ENCODE measurements around the gene LRCH2. TPM values are rescaled to one million over a fixed set of nuclear protein-coding genes. Genes with fewer than 3 reads are reported as not detected.

LRCH2 gene
- total RNA-seq, 1 experiment from 2014 or later: 6.6 TPM

DNA sequence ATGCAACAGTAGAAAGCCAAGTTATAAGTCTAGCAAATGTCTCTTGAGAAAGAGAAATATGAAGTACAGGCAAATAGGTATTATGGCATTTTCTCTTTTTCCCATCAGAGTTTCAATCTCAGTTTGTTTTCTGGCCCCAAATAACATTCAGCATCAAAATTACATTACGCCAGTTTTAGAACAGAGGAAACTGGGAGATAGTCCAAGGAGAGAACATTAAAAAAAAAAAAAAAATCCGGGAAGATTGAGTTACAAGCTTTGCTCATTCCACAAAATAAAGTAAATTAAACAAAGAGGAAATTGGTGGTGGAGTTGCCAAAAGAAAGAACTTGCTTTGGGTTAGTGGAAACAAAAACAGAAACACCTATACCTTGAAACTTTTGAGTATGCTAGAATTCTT, 166.1 kb downstream of the LRCH2 start:
- H3K9me3 ChIP-seq (ENCODE audit: control insufficient read depth, low read depth, low read length): no peaks in the 10 kb centered on the region
- Mint-ChIP-seq H3K4me1 (0 out of 4 replicates have a peak, but pooled peaks cover 0 to 3% of the 10 kb centered on the region in 2 experiments), H3K9me3 (peaks cover 0 to 5% of the 10 kb centered on the region in 2 experiments; a peak in 1 of 5 replicates), H3K27ac (no peak overlapping the region), H3K4me3 (no peak overlapping the region), H3K27me3 (ENCODE audit: low read depth) (peaks cover 14% of the 10 kb centered on the region), H3K36me3 (ENCODE audit: insufficient read depth in 1 of 3, low read depth in 3 of 3) (no peaks in the 10 kb centered on the region)
- H3K18ac ChIP-seq (ENCODE audit: insufficient read length, low read depth, low read length): no peak overlapping the region
- H2BK120ac ChIP-seq (ENCODE audit: low read depth, low read length, poor library complexity, severe bottlenecking): no peak overlapping the region
- H3K56ac ChIP-seq (ENCODE audit: insufficient read length, low read depth, low read length): no peak overlapping the region
- no peaks in the 10 kb centered on the region for H3K23me2 ChIP-seq (ENCODE audit: insufficient read length, low read depth, low read length, poor library complexity, severe bottlenecking)
- H3K4me2 ChIP-seq (ENCODE audit: insufficient read depth, insufficient read length, low read length): no peak overlapping the region
- no peak overlapping the region for H2BK5ac ChIP-seq (ENCODE audit: insufficient read length, low read length)
- no peaks in the 10 kb centered on the region for H3K79me1 ChIP-seq (ENCODE audit: insufficient read depth, low read depth, low read length, poor library complexity, severe bottlenecking)
- TF ChIP-seq, protein P1, sequence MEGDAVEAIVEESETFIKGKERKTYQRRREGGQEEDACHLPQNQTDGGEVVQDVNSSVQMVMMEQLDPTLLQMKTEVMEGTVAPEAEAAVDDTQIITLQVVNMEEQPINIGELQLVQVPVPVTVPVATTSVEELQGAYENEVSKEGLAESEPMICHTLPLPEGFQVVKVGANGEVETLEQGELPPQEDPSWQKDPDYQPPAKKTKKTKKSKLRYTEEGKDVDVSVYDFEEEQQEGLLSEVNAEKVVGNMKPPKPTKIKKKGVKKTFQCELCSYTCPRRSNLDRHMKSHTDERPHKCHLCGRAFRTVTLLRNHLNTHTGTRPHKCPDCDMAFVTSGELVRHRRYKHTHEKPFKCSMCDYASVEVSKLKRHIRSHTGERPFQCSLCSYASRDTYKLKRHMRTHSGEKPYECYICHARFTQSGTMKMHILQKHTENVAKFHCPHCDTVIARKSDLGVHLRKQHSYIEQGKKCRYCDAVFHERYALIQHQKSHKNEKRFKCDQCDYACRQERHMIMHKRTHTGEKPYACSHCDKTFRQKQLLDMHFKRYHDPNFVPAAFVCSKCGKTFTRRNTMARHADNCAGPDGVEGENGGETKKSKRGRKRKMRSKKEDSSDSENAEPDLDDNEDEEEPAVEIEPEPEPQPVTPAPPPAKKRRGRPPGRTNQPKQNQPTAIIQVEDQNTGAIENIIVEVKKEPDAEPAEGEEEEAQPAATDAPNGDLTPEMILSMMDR (conservative IDR thresholded peaks at IDR 0.05): no peak
- H3K27me3 ChIP-seq (ENCODE audit: insufficient read depth, low read length): no peaks in the 10 kb centered on the region
- no peak overlapping the region for H2BK20ac ChIP-seq (ENCODE audit: low read depth, low read length, poor library complexity, severe bottlenecking)
- H3K23ac ChIP-seq (ENCODE audit: insufficient read length, low read depth, low read length): no peak overlapping the region
- H2AK5ac ChIP-seq (ENCODE audit: insufficient read length, low read length): no peak overlapping the region
- H3K4me1 ChIP-seq (ENCODE audit: insufficient read depth, low read length): no peaks in the 10 kb centered on the region
- H3K9ac ChIP-seq (ENCODE audit: extremely low read depth, insufficient read length, low read length): no peak overlapping the region
- H2BK15ac ChIP-seq (ENCODE audit: low read depth, low read length): no peak overlapping the region
- H4K5ac ChIP-seq (ENCODE audit: insufficient read length, low read depth, low read length): no peak overlapping the region
- H3K79me2 ChIP-seq (ENCODE audit: insufficient read depth, low read length): no peaks in the 10 kb centered on the region
- no peak overlapping the region for H2AFZ ChIP-seq (ENCODE audit: low read length)
- H3T11ph ChIP-seq (ENCODE audit: low read length): no peak overlapping the region
- H4K8ac ChIP-seq (replicated peaks; ENCODE audit: insufficient read length, low read depth, low read length): no peak overlapping the region
- no CpG with 5 or more reads among the region's 2 CpGs for whole genome bisulfite sequencing (ENCODE audit: extremely low coverage, insufficient read length, low lambda C conversion rate)
- no peak overlapping the region for H3K4ac ChIP-seq (ENCODE audit: low read depth, low read length)
- no peaks in the 10 kb centered on the region for H4K20me1 ChIP-seq (ENCODE audit: control insufficient read depth, insufficient read depth, insufficient read length)
- no peak for DNase-seq
- H2BK12ac ChIP-seq (ENCODE audit: insufficient read length, low read depth, low read length): no peak overlapping the region
- H3K27ac ChIP-seq (ENCODE audit: insufficient read length, low read depth, low read length): no peak overlapping the region
- no peak overlapping the region for H3K14ac ChIP-seq (ENCODE audit: insufficient read depth, low read length)
- no peak overlapping the region for H4K91ac ChIP-seq (ENCODE audit: insufficient read length, low read depth, low read length)

Data from H9 (cell line).